Measurements from ENCODE around the gene XXYLT1. TPM values are rescaled to one million over a fixed set of nuclear protein-coding genes. Genes with fewer than 3 reads are reported as not detected.

The XXYLT1 gene
- total and polyA plus RNA-seq, 9 of the 15 experiments (the other 6 are each of a cell fraction or from before 2014, with no cell fraction given) = 1.9 to 18.9 (median 15.0) TPM

DNA sequence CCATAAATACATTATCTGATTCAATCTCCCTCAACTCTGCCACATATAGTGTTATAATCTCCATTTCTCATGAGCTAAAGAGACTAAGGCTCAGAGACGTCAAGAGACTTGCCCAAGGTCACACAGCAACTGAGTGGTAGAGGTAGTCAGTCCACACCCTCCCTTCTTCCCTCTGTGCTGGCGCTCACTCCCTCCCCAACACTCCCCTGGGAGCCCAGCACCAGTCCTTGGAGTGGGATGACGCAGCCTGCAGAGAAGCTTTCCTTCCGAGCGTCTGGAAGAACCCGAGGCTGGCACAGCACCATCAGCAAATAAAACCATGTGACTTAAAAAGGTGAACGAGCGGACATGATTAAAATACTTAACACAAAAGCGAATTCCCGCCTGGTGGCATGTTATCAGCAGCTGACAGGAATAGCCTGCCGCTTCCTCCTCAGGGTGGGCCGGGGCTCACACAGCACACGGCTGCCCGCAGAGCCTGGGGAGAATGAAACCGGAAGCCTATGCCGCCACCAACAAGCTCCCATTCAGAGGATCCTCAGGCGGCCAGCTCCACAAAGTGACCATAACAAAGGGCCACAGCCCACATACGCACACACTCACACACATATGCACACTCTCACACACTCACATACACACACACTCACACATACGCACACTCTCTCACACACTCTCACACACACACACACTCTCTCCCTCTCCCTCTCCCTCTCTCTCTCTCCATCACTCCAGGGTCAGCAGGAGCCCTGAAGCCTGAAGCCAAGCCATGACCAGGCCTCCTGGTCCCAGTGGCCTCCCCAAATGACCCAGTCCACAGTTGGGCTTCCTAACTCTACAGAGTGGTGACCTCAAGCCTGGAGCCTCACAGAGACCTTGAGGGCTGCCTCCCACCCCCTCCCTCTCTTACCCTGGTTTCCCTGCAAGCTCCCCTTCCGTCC is 120.5 kb downstream of the XXYLT1 start (continued):
- TF ChIP-seq POLR2H (tag; IDR thresholded peaks at IDR 0.05; ENCODE audit: low read depth) (no peak), JUNB (CRISPR knock-in tag; conservative IDR thresholded peaks at IDR 0.05) (no peak), HNRNPL (IDR thresholded peaks at IDR 0.05; ENCODE audit: low read depth, low read length) (0 out of 2 replicates have a peak, but pooled peaks have one; percentile 68), PRPF4 (IDR thresholded peaks at IDR 0.05; ENCODE audit: insufficient read depth, low read depth, low read length, poor library complexity, severe bottlenecking) (no peak), GATAD2A (IDR thresholded peaks at IDR 0.05) (peak; percentile 13), RBBP5 (IDR thresholded peaks at IDR 0.05; ENCODE audit: borderline replicate concordance, insufficient read depth, low read length, poor library complexity, severe bottlenecking) (peak; percentile 56), ZNF436 (CRISPR knock-in tag; IDR thresholded peaks at IDR 0.05) (no peak), ZNF77 (CRISPR knock-in tag; IDR thresholded peaks at IDR 0.05) (no peak), ZNF140 (CRISPR knock-in tag; IDR thresholded peaks at IDR 0.05) (no peak), CHD4 (IDR thresholded peaks at IDR 0.05; ENCODE audit: insufficient read depth, insufficient replicate concordance, low read depth, low read length, poor library complexity, severe bottlenecking) (peak; percentile 97), TRIM28 (IDR thresholded peaks at IDR 0.05) (peak; percentile 47; the same call in 1 of the 2 replicates), DMBX1 (CRISPR knock-in tag; IDR thresholded peaks at IDR 0.05; ENCODE audit: borderline replicate concordance) (peak; percentile 88)
- TF ChIP-seq, protein P1, sequence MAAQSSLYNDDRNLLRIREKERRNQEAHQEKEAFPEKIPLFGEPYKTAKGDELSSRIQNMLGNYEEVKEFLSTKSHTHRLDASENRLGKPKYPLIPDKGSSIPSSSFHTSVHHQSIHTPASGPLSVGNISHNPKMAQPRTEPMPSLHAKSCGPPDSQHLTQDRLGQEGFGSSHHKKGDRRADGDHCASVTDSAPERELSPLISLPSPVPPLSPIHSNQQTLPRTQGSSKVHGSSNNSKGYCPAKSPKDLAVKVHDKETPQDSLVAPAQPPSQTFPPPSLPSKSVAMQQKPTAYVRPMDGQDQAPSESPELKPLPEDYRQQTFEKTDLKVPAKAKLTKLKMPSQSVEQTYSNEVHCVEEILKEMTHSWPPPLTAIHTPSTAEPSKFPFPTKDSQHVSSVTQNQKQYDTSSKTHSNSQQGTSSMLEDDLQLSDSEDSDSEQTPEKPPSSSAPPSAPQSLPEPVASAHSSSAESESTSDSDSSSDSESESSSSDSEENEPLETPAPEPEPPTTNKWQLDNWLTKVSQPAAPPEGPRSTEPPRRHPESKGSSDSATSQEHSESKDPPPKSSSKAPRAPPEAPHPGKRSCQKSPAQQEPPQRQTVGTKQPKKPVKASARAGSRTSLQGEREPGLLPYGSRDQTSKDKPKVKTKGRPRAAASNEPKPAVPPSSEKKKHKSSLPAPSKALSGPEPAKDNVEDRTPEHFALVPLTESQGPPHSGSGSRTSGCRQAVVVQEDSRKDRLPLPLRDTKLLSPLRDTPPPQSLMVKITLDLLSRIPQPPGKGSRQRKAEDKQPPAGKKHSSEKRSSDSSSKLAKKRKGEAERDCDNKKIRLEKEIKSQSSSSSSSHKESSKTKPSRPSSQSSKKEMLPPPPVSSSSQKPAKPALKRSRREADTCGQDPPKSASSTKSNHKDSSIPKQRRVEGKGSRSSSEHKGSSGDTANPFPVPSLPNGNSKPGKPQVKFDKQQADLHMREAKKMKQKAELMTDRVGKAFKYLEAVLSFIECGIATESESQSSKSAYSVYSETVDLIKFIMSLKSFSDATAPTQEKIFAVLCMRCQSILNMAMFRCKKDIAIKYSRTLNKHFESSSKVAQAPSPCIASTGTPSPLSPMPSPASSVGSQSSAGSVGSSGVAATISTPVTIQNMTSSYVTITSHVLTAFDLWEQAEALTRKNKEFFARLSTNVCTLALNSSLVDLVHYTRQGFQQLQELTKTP (IDR thresholded peaks at IDR 0.05; ENCODE audit: low read depth in 1 of 2, partially characterized antibody in 2 of 2) = peak; percentile 67 to 85
- TF ChIP-seq, protein P2, sequence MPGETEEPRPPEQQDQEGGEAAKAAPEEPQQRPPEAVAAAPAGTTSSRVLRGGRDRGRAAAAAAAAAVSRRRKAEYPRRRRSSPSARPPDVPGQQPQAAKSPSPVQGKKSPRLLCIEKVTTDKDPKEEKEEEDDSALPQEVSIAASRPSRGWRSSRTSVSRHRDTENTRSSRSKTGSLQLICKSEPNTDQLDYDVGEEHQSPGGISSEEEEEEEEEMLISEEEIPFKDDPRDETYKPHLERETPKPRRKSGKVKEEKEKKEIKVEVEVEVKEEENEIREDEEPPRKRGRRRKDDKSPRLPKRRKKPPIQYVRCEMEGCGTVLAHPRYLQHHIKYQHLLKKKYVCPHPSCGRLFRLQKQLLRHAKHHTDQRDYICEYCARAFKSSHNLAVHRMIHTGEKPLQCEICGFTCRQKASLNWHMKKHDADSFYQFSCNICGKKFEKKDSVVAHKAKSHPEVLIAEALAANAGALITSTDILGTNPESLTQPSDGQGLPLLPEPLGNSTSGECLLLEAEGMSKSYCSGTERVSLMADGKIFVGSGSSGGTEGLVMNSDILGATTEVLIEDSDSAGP (CRISPR knock-in tag; IDR thresholded peaks at IDR 0.05) = no peak
- TF ChIP-seq, protein P3, sequence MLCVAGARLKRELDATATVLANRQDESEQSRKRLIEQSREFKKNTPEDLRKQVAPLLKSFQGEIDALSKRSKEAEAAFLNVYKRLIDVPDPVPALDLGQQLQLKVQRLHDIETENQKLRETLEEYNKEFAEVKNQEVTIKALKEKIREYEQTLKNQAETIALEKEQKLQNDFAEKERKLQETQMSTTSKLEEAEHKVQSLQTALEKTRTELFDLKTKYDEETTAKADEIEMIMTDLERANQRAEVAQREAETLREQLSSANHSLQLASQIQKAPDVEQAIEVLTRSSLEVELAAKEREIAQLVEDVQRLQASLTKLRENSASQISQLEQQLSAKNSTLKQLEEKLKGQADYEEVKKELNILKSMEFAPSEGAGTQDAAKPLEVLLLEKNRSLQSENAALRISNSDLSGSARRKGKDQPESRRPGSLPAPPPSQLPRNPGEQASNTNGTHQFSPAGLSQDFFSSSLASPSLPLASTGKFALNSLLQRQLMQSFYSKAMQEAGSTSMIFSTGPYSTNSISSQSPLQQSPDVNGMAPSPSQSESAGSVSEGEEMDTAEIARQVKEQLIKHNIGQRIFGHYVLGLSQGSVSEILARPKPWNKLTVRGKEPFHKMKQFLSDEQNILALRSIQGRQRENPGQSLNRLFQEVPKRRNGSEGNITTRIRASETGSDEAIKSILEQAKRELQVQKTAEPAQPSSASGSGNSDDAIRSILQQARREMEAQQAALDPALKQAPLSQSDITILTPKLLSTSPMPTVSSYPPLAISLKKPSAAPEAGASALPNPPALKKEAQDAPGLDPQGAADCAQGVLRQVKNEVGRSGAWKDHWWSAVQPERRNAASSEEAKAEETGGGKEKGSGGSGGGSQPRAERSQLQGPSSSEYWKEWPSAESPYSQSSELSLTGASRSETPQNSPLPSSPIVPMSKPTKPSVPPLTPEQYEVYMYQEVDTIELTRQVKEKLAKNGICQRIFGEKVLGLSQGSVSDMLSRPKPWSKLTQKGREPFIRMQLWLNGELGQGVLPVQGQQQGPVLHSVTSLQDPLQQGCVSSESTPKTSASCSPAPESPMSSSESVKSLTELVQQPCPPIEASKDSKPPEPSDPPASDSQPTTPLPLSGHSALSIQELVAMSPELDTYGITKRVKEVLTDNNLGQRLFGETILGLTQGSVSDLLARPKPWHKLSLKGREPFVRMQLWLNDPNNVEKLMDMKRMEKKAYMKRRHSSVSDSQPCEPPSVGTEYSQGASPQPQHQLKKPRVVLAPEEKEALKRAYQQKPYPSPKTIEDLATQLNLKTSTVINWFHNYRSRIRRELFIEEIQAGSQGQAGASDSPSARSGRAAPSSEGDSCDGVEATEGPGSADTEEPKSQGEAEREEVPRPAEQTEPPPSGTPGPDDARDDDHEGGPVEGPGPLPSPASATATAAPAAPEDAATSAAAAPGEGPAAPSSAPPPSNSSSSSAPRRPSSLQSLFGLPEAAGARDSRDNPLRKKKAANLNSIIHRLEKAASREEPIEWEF (CRISPR knock-in tag; IDR thresholded peaks at IDR 0.05) = 0 out of 2 replicates have a peak, but pooled peaks have one; percentile 66

Data from K562 (cell line).